Measurements from ENCODE around the gene C11orf24.

The C11orf24 gene

GRCh38 chr11:68266936-68267880 is 4.6 kb downstream of the C11orf24 start:
- Histone ChIP-seq H3K4me1 (no peaks in the 10 kb centered on the region), H3K4me3 (ENCODE audit: low read depth, low read length) (no peak overlapping the region), H3K27me3 (no peaks in the 10 kb centered on the region), H3K9me3 (no peaks in the 10 kb centered on the region), H3K36me3 (peaks cover 12% of the 10 kb centered on the region)
- no peak for DNase-seq
- no peak for TF ChIP-seq CTCF (IDR thresholded peaks at IDR 0.05; ENCODE audit: low read depth, low read length)

GRCh38 chr11:68266121-68266891 is 5.5 kb downstream of the C11orf24 start:
- Histone ChIP-seq H3K27me3 (no peaks in the 10 kb centered on the region), H3K36me3 (peaks cover 20% of the 10 kb centered on the region), H3K4me1 (no peaks in the 10 kb centered on the region), H3K9me3 (no peaks in the 10 kb centered on the region), H3K4me3 (ENCODE audit: low read depth, low read length) (no peak overlapping the region)
- no peak for DNase-seq
- no peak for TF ChIP-seq CTCF (IDR thresholded peaks at IDR 0.05; ENCODE audit: low read depth, low read length)

- Histone ChIP-seq H3K4me3 (ENCODE audit: low read depth, low read length) (no peak overlapping the region), H3K36me3 (peaks cover 20% of the 10 kb centered on the region), H3K27me3 (no peaks in the 10 kb centered on the region), H3K4me1 (no peaks in the 10 kb centered on the region), H3K9me3 (no peaks in the 10 kb centered on the region)
- no peak for DNase-seq
- no peak for TF ChIP-seq CTCF (IDR thresholded peaks at IDR 0.05; ENCODE audit: low read depth, low read length)
Measured at GRCh38 chr11:68264741-68265540, 6.8 kb downstream of the C11orf24 start.

- no peaks in the 10 kb centered on the region for H3K4me1 ChIP-seq
- DNase-seq, result no peak
- no peak overlapping the region for H3K4me3 ChIP-seq (ENCODE audit: low read depth, low read length)
- no peaks in the 10 kb centered on the region for H3K27me3 ChIP-seq
- no peak for TF ChIP-seq CTCF (IDR thresholded peaks at IDR 0.05; ENCODE audit: low read depth, low read length)
- H3K36me3 ChIP-seq, result peaks cover 20% of the 10 kb centered on the region
- H3K9me3 ChIP-seq, result no peaks in the 10 kb centered on the region
Measured at GRCh38 chr11:68264244-68264643, 7.5 kb downstream of the C11orf24 start.

- Histone ChIP-seq H3K9me3 (no peaks in the 10 kb centered on the region), H3K36me3 (peaks cover 20% of the 10 kb centered on the region), H3K27me3 (no peaks in the 10 kb centered on the region), H3K4me3 (ENCODE audit: low read depth, low read length) (no peak overlapping the region), H3K4me1 (no peaks in the 10 kb centered on the region)
- DNase-seq, result no peak
- no peak for TF ChIP-seq CTCF (IDR thresholded peaks at IDR 0.05; ENCODE audit: low read depth, low read length)
Measured at GRCh38 chr11:68263444-68264035, 8.2 kb downstream of the C11orf24 start.
